ELR (cell line): Measurements from ENCODE around the gene CFAP54.
"Not testable (repeated sequence)": the region's sequence is repeated elsewhere in the genome, so short reads cannot be mapped to it uniquely, and the experiment has no call there.

ENCODE experiments used
- DNase-seq: peaks from one replicate; pipeline ENCODE4 v3.0.0-alpha.2; 2015; ENCODE audit warnings: low read depth

The CFAP54 gene

GRCh38 chr12:96472384-96472783, 17.0 kb upstream of the CFAP54 start:
- no peak for DNase-seq

DNA sequence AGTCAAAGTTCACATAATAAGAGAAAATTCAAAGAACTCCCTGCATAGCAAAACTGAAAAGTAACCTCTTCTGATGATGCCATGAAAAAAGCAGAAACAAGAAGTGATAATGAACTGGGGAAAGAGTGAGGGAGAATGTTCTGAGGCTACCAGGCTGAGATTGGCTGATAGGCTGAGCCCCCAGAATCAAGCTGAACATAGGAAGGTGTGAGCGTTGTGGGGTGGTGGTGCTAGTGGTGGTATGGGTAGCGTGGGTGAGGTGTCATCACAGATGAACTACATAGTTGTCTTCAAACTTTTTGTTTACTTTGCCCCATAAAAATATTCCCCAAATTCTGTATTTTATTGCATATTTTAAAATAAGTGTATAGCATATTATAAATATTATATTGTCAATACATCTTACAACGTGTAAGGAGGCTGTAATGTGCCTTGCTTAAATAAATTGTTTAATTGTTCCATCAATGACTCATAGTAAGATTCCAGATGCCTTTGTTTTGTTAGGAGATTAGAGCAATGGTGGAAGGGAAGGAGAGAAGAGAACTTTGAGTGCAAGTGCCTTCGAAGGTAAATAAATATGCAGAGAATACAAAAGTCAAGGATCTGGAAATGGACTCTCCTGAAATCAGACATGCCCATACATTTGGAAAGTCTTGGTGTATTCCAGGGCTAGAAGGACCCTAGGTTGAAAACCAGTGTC, 15.8 kb upstream of the CFAP54 start:
- no peak for DNase-seq

GRCh38 chr12:96474206-96474605, 15.2 kb upstream of the CFAP54 start:
- DNase-seq = no peak

- DNase-seq = no peak
Measured at GRCh38 chr12:96478011-96478410, 11.4 kb upstream of the CFAP54 start.

DNA sequence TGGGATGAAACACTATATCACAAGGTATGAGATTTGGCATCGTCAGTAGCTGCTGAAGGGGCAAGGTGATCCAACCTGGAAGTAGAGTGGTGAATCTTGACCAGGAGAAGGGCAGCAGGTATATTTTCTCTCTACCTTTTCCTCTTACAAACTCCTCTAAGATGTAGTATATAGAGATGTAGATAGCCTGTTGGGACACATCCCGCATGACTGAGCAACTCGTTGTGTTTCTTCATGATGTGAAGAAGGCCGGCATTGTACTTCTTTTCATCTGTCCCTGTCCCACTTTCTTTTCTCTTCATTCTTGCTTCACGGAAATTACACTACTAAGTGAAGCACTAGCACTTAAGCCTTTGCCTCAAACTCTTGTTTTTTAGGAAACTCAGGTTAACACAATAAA, 7.3 kb upstream of the CFAP54 start:
- DNase-seq = no peak

GRCh38 chr12:96483116-96483515, 6.3 kb upstream of the CFAP54 start:
- DNase-seq = no peak

GRCh38 chr12:96486751-96487613, 2.4 kb upstream of the CFAP54 start:
- peak; percentile 93 for DNase-seq

DNA sequence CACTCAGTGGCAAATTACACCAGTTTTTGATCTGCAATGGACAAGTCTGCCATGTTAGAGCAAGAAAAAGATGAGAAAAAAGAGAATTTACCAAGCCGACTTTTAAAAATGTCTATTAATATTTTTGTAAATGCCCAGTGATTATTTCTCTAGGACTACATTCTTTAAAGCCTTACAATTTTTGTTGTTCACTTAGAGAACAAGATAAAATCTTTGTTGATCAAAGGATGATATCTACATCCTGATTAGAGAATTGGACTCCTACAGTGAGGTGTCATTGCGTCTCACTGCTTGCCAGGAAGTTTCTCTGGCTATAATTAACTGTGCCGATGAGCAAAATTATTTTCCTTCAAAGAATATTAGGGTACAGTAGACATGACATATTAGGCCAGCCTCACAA, 1.7 kb upstream of the CFAP54 start:
- no peak for DNase-seq

- DNase-seq = peak; percentile 79
Measured at GRCh38 chr12:96493106-96493505, 3.7 kb downstream of the CFAP54 start.

DNA sequence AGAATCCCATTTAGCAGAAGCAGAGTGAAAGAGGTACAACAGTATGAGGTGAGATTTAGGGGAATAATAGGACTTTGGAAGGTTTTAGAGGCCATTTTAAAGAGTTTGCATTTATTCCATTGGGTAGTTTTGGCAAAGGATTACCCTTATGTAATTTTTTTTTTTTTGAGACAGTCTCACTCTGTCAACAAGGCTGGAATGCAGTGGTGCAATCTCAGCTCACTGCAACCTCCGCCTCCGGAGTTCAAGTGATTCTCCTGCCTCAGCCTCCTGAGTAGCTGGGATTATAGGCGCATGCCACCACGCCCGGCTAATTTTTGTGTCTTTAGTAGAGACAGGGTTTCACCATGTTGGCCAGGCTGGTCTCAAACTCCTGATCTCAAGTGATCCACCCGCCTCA, 4.8 kb downstream of the CFAP54 start:
- DNase-seq = not testable (repeated sequence)

DNA sequence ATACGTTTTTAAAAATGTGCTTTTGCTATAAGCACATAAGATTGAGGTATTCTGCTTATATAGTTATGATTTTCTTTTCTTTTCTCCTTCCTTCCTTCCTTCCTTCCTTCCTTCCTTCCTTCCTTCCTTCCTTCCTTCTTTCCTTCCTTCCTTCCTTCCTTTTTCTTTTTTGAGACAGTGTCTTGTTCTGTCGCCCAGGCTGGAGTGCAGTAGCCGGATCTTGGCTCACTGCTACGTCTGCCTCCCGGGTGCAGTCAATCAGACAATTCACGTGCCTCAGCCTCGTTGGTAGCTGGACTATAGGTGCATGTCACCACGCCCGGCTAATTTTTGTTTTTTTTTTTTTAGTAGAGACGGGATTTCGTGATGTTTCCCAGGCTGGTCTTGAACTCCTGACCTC, 5.8 kb downstream of the CFAP54 start:
- no peak for DNase-seq

- DNase-seq = no peak
Measured at GRCh38 chr12:96495841-96496545, 6.6 kb downstream of the CFAP54 start.

DNA sequence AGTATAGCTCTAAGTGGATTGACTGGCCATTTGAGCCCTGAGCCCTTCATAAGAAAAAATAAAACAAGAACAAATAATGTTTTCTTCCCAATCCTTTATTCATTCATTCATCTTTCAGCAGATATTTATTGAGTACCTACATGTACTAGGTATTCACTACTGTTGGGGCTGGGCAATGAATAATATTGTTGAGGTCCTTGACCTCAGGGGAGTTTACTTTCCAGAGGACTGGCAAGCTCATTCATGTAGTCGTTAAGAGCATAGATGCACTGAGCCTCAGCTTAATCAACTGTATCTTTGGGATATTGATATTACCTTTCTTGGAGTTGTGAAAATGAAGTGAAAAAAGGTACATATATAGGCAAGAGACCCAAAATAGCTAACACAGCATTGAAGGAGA, 7.6 kb downstream of the CFAP54 start:
- DNase-seq = no peak

DNA sequence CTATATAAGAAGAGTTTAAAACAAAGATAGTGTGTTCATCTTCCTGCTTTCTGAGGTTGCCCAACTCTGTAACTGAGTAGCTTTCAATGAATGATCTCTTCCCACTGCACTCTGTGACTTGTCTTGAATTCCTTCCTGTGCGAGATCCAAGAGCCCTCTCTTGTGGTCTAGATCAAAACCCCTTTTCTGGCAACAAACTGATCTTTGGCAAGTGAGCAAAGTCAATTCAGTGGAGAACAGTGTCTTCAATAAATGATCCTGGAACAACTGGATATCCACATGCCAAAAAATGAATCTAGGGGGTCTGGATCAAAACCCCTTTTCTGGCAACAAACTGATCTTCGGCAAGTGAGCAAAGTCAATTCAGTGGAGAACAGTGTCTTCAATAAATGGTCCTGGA, 8.5 kb downstream of the CFAP54 start:
- DNase-seq = no peak

DNA sequence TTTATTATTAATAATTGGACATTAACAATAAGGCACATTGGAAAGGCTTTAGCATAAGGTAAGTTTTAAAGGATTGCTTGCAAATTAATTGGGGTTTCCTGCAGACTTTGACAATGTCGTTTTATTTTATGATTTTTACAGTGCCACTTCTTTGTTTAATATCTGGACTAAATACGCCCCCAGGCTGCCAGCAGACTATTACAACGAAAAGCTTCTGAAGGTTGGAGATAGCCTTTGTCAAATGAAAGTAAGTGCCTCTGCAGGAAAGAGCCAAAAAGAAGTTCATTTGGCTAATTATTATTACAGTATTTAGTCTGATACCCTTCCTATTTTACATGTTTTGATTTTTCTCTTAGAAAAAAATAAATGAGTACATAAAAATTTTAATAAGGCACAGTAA, 11.3 kb downstream of the CFAP54 start:
- peak; percentile 51 for DNase-seq

DNA sequence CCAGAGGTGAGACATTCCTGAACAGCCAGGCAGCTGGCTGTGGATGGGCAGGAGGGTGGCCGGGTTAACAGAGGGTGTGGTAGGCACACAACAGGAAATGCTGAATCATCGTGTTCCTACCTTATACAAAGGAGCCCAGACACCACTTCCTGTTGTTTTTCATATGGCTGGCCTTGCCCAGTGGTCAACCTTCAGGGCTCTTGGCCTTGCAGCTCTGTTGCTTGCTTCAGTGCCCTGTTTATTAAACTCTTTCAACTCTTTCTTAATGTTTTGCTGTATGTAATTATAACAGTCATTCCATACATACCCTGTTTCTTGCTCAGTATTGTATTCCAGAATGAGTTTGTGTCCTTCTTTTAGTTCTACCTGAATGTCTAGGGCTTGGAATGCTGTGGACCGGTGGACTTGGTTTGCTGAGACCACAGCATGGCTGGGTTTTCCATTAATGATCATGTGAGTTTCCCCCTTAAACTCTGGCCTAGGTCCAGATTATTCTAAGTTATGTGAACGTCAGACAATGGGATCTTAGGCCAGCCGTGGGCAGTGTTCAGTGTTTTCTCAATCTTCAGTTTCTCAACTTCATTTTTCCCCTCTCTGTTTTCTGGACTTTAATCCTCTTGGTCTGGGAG, 11.9 kb downstream of the CFAP54 start:
- peak; percentile 91 for DNase-seq

GRCh38 chr12:96501908-96502307, 12.5 kb downstream of the CFAP54 start:
- no peak for DNase-seq

DNA sequence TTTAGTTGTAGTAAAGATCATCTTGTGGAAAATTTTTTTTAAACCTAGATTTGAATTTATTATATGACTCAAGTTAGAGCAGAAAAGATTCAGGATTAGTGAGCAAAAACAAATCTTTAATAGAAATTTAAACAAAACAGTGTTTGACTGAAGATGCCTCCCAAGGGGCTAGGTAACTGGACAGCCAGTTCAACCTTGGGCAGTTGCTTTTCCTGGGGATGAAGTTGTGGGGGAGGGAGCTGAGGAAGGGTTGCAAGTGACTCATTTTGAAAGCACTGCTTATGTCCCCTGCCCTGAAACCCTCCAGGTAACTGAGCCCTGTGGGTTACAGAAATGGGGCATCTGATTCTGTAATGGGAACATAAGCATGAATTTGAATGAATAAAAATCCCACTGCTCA, 13.1 kb downstream of the CFAP54 start:
- peak; percentile 34 for DNase-seq

- no peak for DNase-seq
Measured at GRCh38 chr12:96502949-96503532, 13.7 kb downstream of the CFAP54 start.

DNA sequence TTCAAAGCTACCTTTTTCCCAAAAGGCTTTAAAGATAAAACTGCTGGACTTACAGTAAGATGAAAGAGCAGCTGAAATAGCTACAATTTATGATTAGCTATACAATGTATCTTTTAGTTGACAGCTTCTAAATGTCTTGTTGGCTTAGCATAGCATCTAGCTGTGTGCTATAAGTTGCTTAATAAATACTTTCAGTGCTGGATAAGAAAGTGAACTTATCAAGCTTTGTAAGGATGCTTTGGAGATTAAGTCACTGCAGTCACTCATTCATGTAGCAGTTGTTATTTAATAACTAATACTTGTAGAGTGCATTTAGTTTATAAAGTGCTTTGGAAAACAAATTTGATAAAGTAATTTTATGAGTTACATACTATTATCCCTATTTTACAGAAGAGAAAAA, 14.6 kb downstream of the CFAP54 start:
- no peak for DNase-seq

DNA sequence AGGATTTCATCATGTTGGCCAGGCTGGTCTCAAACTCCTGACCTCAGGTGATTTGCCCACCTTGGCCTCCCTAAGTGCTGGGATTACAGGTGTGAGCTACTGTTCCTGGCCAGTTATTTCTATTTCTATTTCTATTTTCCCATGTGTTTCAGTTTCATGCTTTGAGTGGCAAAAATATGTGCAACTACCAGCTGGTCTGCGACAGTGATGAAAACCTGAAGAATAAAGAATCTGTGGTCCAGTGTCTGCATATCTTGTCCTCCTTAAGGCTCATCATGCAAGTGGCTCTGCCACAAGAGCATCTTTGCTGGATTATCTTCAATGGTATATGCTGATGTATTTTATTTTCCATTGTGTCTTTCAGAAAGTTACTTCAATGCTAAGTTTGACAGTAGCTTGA, 17.4 kb downstream of the CFAP54 start:
- DNase-seq = no peak

- no peak for DNase-seq
Measured at GRCh38 chr12:96510306-96510764, 21.0 kb downstream of the CFAP54 start.
